HepG2 (cell line): ENCODE results near the gene ARFIP1. TPM values are rescaled to one million over a fixed set of nuclear protein-coding genes. Genes with fewer than 3 reads are reported as not detected.
A peak's percentile ranks its signal among the peaks of the same experiment; 100 is the strongest.

Experiments
- ATAC-seq: fragments of 200-7000 bp; cut with Tn5 transposase; 3 replicates; pipeline ENCODE4 v1.9.1; 2020; ENCODE audit warnings: mild to moderate bottlenecking, moderate library complexity
- BruUV-seq: library from RNA; stranded (reverse); fragments of 400-500 nt; replicated peaks from 2 replicates; lab custom pipeline; 2021; lab: Mats Ljungman, UMichigan
- CTCF ChIA-PET: fragments of 300-600 bp; formaldehyde crosslinking; extraction: SDS; loops from one replicate; lab custom pipeline; 2021; ENCODE audit warnings: low total read pairs, inconsistent platforms, low intra/inter-chr PET ratio; lab: Yijun Ruan, JAX
- POLR2A ChIA-PET: fragments of 350-600 bp; sonication (Branson Sonifier 250); formaldehyde crosslinking; loops from one replicate; lab custom pipeline; 2020; ENCODE audit warnings: antibody characterized with exemption, inconsistent platforms; lab: Yijun Ruan, JAX
- DNase-seq: peaks from one replicate; pipeline ENCODE4 v3.0.0-alpha.2; 2015; ENCODE audit warnings: low spot score
- FAIRE-seq: peaks from 3 replicates; lab custom pipeline; 2011; peaks lifted over from hg19 to GRCh38; lab: Jason Lieb, UNC
- H2AFZ ChIP-seq: one replicate; pipeline ENCODE4 v1.6.1; 2011; ENCODE audit warnings: low read length, inconsistent platforms
- H3K27ac ChIP-seq: fragments of 300-600 bp; 3 replicates; pipeline ENCODE4 v1.8.0; 2011; ENCODE audit warnings: mixed run types, mild to moderate bottlenecking, mixed read lengths, low read length, inconsistent platforms; ENCODE audit not compliant: insufficient read depth; ENCODE audit errors: extremely low read length
- H3K27me3 ChIP-seq, 2 experiments: fragments of 200-600 bp in 1 of 2; 2 replicates in 1 of 2; 3 replicates in 1 of 2; pipeline versions ENCODE4 v1.6.0 to v1.8.0; 2011; ENCODE audit warnings: low read length in 2 of 2, mild to moderate bottlenecking in 2 of 2, moderate library complexity in 2 of 2, inconsistent platforms in 1 of 2; ENCODE audit not compliant: insufficient read depth in 2 of 2, control insufficient read depth in 1 of 2
- H3K36me3 ChIP-seq, 2 experiments: fragments of 200-600 bp in 1 of 2; replicated peaks in 1 of 2; 2 replicates in 1 of 2; 3 replicates in 1 of 2; pipeline versions ENCODE4 v1.5.1 to v1.8.0; 2011; ENCODE audit warnings: low read length in 2 of 2, inconsistent platforms in 1 of 2; ENCODE audit not compliant: insufficient read depth in 2 of 2, control insufficient read depth in 1 of 2
- H3K4me1 ChIP-seq: 2 replicates; pipeline ENCODE4 v1.5.1; 2012; ENCODE audit warnings: low read length, inconsistent platforms; ENCODE audit not compliant: insufficient read depth
- H3K4me2 ChIP-seq: 2 replicates; pipeline ENCODE4 v1.6.0; 2011; ENCODE audit warnings: low read depth, low read length, inconsistent platforms
- H3K4me3 ChIP-seq, 3 experiments: fragments of 200-600 bp in 1 of 3; sonication (generic), shearing (Covaris generic) in 1 of 3; replicated peaks in 1 of 3; 2 replicates each; pipeline ENCODE4 v1.5.1; 2011 to 2016; ENCODE audit warnings: low read length in 3 of 3, inconsistent platforms in 2 of 3, low read depth in 2 of 3, mild to moderate bottlenecking in 2 of 3, control low read depth in 1 of 3, mixed read lengths in 1 of 3; ENCODE audit not compliant: insufficient read depth in 1 of 3
- H3K79me2 ChIP-seq: one replicate; pipeline ENCODE4 v1.6.1; 2011; ENCODE audit warnings: low read length, inconsistent platforms; ENCODE audit not compliant: insufficient read depth
- H3K9ac ChIP-seq: 2 replicates; pipeline ENCODE4 v1.6.0; 2011; ENCODE audit warnings: mild to moderate bottlenecking, low read depth, low read length, inconsistent platforms; ENCODE audit not compliant: insufficient read depth
- H3K9me3 ChIP-seq: 2 replicates; pipeline ENCODE4 v1.5.1; 2012; ENCODE audit warnings: mild to moderate bottlenecking, low read length
- H4K20me1 ChIP-seq: 2 replicates; pipeline ENCODE4 v1.6.0; 2011; ENCODE audit warnings: inconsistent platforms, mild to moderate bottlenecking, low read length, moderate library complexity; ENCODE audit not compliant: insufficient read depth
- DMAP1 ChIP-seq: IDR thresholded peaks from 2 replicates; pipeline ENCODE4 v1.6.1; 2016
- HNF4G ChIP-seq, 2 experiments: sonication (generic) in 1 of 2; formaldehyde crosslinking in 1 of 2; IDR thresholded peaks; 2 replicates each; pipeline versions ENCODE4 v1.4.0 to v1.6.1; 2011 to 2020; ENCODE audit warnings: borderline replicate concordance in 2 of 2, low read depth in 2 of 2, mild to moderate bottlenecking in 2 of 2, low read length in 1 of 2, missing genetic modification reagents in 1 of 2, moderate library complexity in 1 of 2
- HNRNPK ChIP-seq: fragments of 200-400 bp; formaldehyde crosslinking; IDR thresholded peaks from 2 replicates; pipeline ENCODE4 v1.6.1; 2018; ENCODE audit warnings: low read length, low read depth, moderate library complexity, mild to moderate bottlenecking; ENCODE audit not compliant: poor library complexity, severe bottlenecking
- MAFF ChIP-seq: IDR thresholded peaks from 2 replicates; pipeline ENCODE4 v1.6.1; 2011; ENCODE audit warnings: low read depth, low read length, improper control_type of control experiment
- MAFK ChIP-seq, 2 experiments: IDR thresholded peaks in 1 of 2; conservative IDR thresholded peaks in 1 of 2; 2 replicates each; pipeline ENCODE4 v1.6.1; 2011; ENCODE audit warnings: improper control_type of control experiment in 2 of 2, low read length in 2 of 2
- WGBS: methylation state at CpG from one replicate; pipeline ENCODE4 v1.1.6; 2017; ENCODE audit warnings: low lambda C conversion rate; 5-methylcytosine and 5-hydroxymethylcytosine counted together
- in situ Hi-C: cut with HindIII; loops from 2 replicates; pipeline ENCODE4 v1.10.0; 2017; ENCODE audit warnings: low pct_unique_long_range_greater_than_20kb; ENCODE audit not compliant: extremely low pct_ligation_motif_present
- intact Hi-C: fragments of 100-400 bp; cut with micrococcal nuclease; formaldehyde crosslinking; loops from one replicate; pipeline ENCODE4 v1.10.0; 2022; ENCODE audit not compliant: unreplicated experiment
- polyA plus RNA-seq, 8 experiments: library from polyadenylated mRNA; depleted of rRNA in 3 of 8; stranded (reverse) in 7 of 8; unstranded in 1 of 8; fragments of >200 nt; fragmentation: Illumina TruSeq in 4 of 8; extraction: Trizol in 4 of 8; gene quantifications; 2 replicates each; pipeline versions ENCODE4 v1.2.1 to v1.2.3, GENCODE V29; 2011 to 2016; ENCODE audit warnings: low read depth in 4 of 8, missing spikeins in 1 of 8, mixed read lengths in 1 of 8; ENCODE audit not compliant: insufficient read depth in 1 of 8
- total RNA-seq, 5 experiments: library from RNA; depleted of rRNA; stranded (reverse); fragments of >200 nt; fragmentation: Illumina TruSeq; extraction: Trizol; gene quantifications; 2 replicates each; pipeline ENCODE4 v1.2.3, GENCODE V29; 2016; ENCODE audit warnings: low read depth in 1 of 5

The ARFIP1 gene
- total and polyA plus RNA-seq, 2 of the 13 experiments (the other 11 are each of a cell fraction or from before 2014, with no cell fraction given): 9.9 to 27.7 TPM

DNA sequence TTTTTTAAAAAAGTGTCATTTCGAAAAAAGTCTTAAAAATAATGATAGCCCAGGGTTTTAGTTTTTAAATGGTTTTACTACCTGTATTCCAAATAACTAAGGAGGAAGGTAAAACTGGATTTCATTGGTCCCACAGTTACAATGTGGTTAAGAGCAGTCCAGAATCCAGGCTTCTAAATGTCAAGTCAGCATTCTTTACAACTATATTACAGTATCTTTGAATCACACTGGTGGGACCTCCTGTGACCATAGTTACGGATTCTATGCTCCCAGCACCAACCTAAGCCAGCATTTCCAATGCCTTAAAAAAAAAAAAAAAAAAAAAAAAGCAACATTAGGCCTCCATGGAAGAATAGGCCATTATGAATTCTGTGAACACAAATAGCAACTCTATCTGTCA lies 6.4 kb upstream of the ARFIP1 start:
- H3K9me3 ChIP-seq: no peaks in the 10 kb centered on the region
- ChIA-PET POLR2A (no interaction called here), CTCF (no interaction called here)
- H3K36me3 ChIP-seq: no peaks in the 10 kb centered on the region
- no peaks in the 10 kb centered on the region for H4K20me1 ChIP-seq
- H3K4me3 ChIP-seq: no peak overlapping the region
- no peak overlapping the region for H3K27ac ChIP-seq
- no peak overlapping the region for H3K4me2 ChIP-seq
- DNase-seq: no peak
- H3K27me3 ChIP-seq: no peaks in the 10 kb centered on the region
- no peak overlapping the region for H2AFZ ChIP-seq
- no peak for FAIRE-seq
- H3K79me2 ChIP-seq: no peaks in the 10 kb centered on the region
- H3K4me1 ChIP-seq: peaks cover 6% of the 10 kb centered on the region
- TF ChIP-seq DMAP1 (CRISPR knock-in tag): no peak
- TF ChIP-seq MAFF: peak; percentile 97
- peak; percentile 95 to 98 for TF ChIP-seq MAFK (conservative IDR thresholded peaks at IDR 0.05 in 1 of 2, IDR thresholded peaks at IDR 0.05 in 1 of 2; ENCODE audit: low read length in 2 of 2)
- in situ Hi-C loops (no loop called here), intact Hi-C loops (loop anchor here (10.0 kb wide), 1 partner anchor 181 kb away; no protein-coding TSS in a partner anchor)
- 78% methylated on average over 2 of the region's 2 CpGs for WGBS
- H3K9ac ChIP-seq: no peak overlapping the region
- no peak for ATAC-seq
- no TSS peak for BruUV-seq

- WGBS: 48% methylated on average over 1 of the region's 1 CpG
Measured at GRCh38 chr4:152773953-152774352, 5.8 kb upstream of the ARFIP1 start.

More at GRCh38 chr4:152773953-152774352, 5.8 kb upstream of the ARFIP1 start:
- H3K36me3 ChIP-seq: no peaks in the 10 kb centered on the region
- ChIA-PET CTCF (no interaction called here), POLR2A (no interaction called here)
- FAIRE-seq: no peak
- H3K27me3 ChIP-seq: no peaks in the 10 kb centered on the region
- no peak overlapping the region for H3K4me2 ChIP-seq
- H3K4me3 ChIP-seq: no peak overlapping the region
- BruUV-seq: no TSS peak
- H3K9me3 ChIP-seq: no peaks in the 10 kb centered on the region
- H3K27ac ChIP-seq: no peak overlapping the region
- H3K4me1 ChIP-seq: peaks cover 10% of the 10 kb centered on the region
- intact Hi-C loops (loop anchor here (10.0 kb wide), 1 partner anchor 181 kb away; no protein-coding TSS in a partner anchor), in situ Hi-C loops (no loop called here)
- TF ChIP-seq HNF4G (IDR thresholded peaks at IDR 0.05; ENCODE audit: borderline replicate concordance, low read depth, low read length) (no peak), HNF4G (CRISPR knock-in tag; IDR thresholded peaks at IDR 0.05; ENCODE audit: borderline replicate concordance, low read depth) (no peak), HNRNPK (peak; percentile 72)
- TF ChIP-seq, all 625 proteins: peak for 1
- Histone ChIP-seq H4K20me1 (no peaks in the 10 kb centered on the region), H3K9ac (no peak overlapping the region), H2AFZ (no peak overlapping the region), H3K79me2 (no peaks in the 10 kb centered on the region)
- ATAC-seq (no peak), DNase-seq (no peak)
